Adipocyte (in vitro differentiated cells): ENCODE data around the gene ATG4C.
A peak's percentile ranks its signal among the peaks of the same experiment; 100 is the strongest.
"Not testable (repeated sequence)": the region's sequence is repeated elsewhere in the genome, so short reads cannot be mapped to it uniquely, and the experiment has no call there.

ENCODE experiments used
- DNase-seq: peaks from one replicate; pipeline ENCODE4 v3.0.0-alpha.2; 2015; ENCODE audit warnings: low read depth
- H3K27me3 ChIP-seq: replicated peaks from 2 replicates; pipeline ENCODE4 v1.7.0; 2013; ENCODE audit warnings: mild to moderate bottlenecking, low read length, moderate library complexity; ENCODE audit not compliant: control insufficient read depth, insufficient read depth
- H3K36me3 ChIP-seq: 2 replicates; pipeline ENCODE4 v1.7.0; 2013; ENCODE audit warnings: low read length, mild to moderate bottlenecking, moderate library complexity; ENCODE audit not compliant: control insufficient read depth, insufficient read depth, severe bottlenecking
- H3K4me1 ChIP-seq: 2 replicates; pipeline ENCODE4 v1.7.0; 2013; ENCODE audit warnings: mild to moderate bottlenecking, low read length, moderate library complexity; ENCODE audit not compliant: control insufficient read depth, insufficient read depth
- H3K4me3 ChIP-seq: 2 replicates; pipeline ENCODE4 v1.7.0; 2013; ENCODE audit warnings: mild to moderate bottlenecking, low read length, moderate library complexity
- H3K9ac ChIP-seq: 2 replicates; pipeline ENCODE4 v1.7.0; 2013; ENCODE audit warnings: mild to moderate bottlenecking, low read length, moderate library complexity
- H3K9me3 ChIP-seq: 2 replicates; pipeline ENCODE4 v1.7.0; 2013; ENCODE audit warnings: mild to moderate bottlenecking, low read length, moderate library complexity; ENCODE audit not compliant: control insufficient read depth

Gene ATG4C

DNA sequence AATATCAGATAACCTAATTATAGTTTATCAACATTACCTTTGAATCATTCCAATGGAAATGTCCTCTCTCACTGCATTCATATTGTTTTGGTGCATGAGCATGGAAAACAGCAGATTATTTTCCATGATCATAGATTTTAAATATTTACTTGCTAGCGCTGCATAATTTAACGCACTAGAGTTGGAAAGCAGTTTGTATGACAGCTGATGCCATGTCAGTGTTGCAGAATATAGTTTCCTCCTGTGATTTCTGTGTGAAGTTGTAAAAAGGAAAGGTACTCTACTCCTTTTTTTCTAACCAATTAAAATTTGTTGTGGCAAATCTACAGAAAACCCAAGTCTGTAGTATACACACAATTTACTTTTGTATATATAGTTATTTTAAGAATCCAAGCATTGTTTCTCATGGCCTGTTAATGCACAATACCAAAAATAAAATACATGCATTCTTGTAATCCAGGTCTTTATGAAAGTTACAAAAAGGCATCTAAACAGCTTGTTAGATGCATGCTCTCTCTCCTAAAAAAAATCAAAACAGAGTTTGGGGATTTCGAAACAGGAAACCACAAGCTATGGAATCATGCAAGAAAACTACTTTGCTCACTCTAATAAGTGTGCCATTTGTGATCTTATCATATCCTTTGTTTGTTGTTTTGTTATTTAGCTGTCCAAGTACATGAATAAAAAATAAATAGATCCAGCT lies 1.9 kb upstream of the ATG4C start:
- Histone ChIP-seq H3K4me1 (peaks cover 7% of the 10 kb centered on the region), H3K9ac (no peak overlapping the region), H3K36me3 (no peaks in the 10 kb centered on the region), H3K27me3 (no peaks in the 10 kb centered on the region), H3K9me3 (no peaks in the 10 kb centered on the region), H3K4me3 (no peak overlapping the region)
- DNase-seq = peak; percentile 91

DNA sequence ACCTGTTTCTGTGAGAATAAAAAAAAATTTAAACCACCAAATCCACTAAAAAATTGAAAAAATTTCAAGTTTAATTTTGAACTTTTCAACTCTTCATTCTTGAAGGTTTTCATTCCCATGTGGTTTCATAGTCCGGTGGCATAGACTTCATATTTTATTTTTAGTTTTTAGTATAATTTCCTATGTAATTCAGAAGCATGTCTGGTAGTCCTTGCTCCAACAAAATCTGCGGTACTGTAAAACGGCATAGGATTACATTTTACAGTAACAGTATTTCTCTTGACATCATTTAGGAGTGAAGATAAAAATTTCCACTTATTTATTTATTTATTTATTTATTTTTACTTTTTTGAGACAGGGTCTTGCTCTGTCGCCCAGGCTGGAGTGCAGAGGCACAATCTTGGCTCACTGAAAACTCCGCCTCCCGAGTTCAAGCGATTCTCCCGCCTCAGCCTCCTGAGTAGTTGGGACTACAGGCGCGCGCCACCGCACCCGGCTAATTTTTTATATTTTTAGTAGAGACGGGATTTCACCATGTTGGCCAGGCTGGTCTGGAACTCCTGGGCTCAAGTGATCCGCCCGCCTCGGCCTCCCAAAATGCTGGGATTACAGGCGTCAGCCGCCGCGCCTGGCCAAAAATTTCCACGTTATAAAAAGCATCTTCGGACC lies 1.3 kb upstream of the ATG4C start:
- H3K27me3 ChIP-seq, H3K4me1 ChIP-seq, H3K36me3 ChIP-seq, H3K9me3 ChIP-seq, H3K9ac ChIP-seq: not testable (repeated sequence)
- peak; percentile 70 for DNase-seq
- peak overlapping the region; percentile 98 for H3K4me3 ChIP-seq

DNA sequence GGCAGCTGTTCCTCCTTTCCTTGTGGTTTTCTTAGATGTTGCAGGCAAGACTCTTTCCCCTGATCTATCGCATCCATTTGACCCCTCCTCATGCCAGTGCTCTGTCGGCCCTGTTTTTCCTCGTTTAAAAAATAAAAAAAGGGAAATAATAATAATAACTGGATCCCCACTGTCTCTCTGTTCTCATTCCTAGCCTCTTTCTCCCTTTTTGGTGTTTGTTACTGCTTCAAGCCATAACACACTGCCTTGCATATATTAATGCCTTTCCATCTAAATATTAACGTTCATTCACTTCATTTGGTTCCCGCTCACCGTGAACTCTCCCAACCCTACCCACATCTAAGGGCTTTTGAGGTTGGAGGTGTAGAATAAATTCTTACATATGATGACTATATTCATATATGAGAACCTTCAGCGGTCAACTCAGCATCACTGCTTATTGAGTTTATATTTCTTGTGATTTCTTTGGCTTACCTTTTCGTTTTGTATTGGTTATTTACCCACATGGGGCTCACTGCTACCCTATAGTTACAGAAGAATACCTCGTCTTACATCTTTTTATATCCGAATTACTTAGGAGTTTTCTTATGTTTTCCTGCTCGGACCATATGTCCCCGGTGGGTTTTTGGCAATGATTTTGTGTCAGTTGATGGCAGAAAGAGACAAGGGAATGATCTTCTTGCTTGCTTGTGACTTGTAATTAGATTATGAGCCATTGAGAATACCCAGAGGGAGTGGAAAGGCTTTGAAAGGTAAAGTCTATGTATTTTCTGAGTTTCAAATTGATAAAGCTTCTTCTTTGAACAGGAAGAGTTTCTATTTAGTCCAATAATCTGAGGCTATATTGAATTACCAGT lies 805 bp downstream of the ATG4C start:
- H3K4me3 ChIP-seq = peak overlapping the region; percentile 98
- H3K4me1 ChIP-seq = peaks cover 7% of the 10 kb centered on the region
- peak; percentile 8 for DNase-seq
- no peaks in the 10 kb centered on the region for H3K36me3 ChIP-seq
- no peaks in the 10 kb centered on the region for H3K9me3 ChIP-seq
- no peaks in the 10 kb centered on the region for H3K27me3 ChIP-seq
- H3K9ac ChIP-seq = peak overlapping the region; percentile 97

DNA sequence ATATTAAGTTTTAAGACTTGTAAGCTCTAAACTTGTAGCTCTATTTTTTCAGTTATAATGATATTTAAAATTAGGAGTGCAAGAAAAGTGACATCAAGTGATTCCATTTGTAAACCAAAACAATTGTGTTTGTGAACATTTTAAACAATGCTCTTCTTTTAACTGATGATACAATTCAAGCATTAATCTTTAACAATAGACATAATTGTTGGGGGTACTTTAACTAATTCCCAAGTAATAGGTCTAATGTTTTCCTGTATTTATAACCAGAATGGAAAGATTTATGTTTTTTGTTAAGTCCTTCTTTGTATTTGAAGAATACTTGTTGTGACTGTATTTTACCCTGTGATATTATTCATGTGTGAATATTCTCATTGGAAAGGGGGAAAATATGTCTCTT lies 6.8 kb downstream of the ATG4C start:
- H3K4me1 ChIP-seq = no peaks in the 10 kb centered on the region
- no peak for DNase-seq
- H3K9me3 ChIP-seq = no peaks in the 10 kb centered on the region
- no peaks in the 10 kb centered on the region for H3K36me3 ChIP-seq
- no peak overlapping the region for H3K9ac ChIP-seq
- no peaks in the 10 kb centered on the region for H3K27me3 ChIP-seq
- no peak overlapping the region for H3K4me3 ChIP-seq

DNA sequence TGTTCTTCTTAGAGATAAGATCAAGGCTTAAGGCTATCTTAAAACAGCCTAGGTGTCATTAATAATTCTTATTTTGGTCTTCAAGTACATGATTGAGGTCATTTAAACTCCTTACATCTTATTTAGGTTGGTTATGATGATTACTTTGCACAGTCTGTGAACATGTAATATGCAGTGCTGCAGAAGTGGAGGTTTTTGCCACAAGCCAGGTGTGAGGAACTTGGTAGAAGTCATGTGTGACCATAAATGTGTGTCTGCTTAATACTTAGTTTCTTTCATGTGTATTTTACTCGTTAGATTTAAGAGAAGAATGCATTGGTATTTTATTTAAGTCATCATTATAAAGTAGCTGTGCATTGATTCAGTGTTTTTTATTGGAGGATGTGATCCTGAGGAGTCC lies 10.1 kb downstream of the ATG4C start:
- no peaks in the 10 kb centered on the region for H3K9me3 ChIP-seq
- no peaks in the 10 kb centered on the region for H3K27me3 ChIP-seq
- no peaks in the 10 kb centered on the region for H3K4me1 ChIP-seq
- no peak for DNase-seq
- no peaks in the 10 kb centered on the region for H3K36me3 ChIP-seq
- no peak overlapping the region for H3K4me3 ChIP-seq
- no peak overlapping the region for H3K9ac ChIP-seq

DNA sequence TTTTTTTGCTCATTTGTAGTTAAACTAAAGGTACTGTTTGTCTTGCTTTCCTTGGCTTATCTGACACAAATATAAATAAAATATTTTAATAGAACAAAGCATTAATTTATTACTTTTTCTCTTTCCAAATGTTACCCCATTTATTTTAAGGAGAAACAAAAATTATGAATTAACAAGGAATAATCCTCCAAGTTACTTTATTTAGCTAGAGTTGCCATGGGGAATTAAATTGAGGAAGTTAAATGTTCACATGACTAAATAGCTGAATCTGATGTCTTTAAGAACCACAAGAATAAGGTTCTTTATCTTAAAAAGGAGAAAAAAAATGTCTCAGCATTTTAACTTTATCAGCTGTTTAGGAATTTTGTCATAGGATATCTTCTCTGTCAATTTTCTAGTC lies 12.3 kb downstream of the ATG4C start:
- Histone ChIP-seq H3K9ac (no peak overlapping the region), H3K27me3 (no peaks in the 10 kb centered on the region)
- DNase-seq = no peak

DNA sequence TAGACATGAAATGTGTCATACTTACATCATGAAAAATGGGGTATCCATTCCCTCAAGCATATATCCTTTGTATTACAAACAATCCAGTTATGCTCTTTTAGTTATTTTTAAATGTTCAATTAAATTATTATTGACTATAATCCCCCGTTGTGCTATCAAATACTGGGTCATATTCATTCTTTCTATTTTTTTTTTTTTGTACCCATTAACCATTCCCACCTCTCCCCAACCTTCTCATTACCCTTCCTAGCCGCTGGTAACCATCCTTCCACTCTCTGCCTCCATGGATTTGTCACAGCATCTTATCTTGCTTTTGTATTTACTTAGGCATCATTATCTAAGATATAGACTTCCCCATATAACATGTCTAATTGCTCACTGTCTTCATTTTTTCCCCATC lies 15.8 kb downstream of the ATG4C start:
- H3K9ac ChIP-seq = no peak overlapping the region
- H3K36me3 ChIP-seq = no peaks in the 10 kb centered on the region
- no peaks in the 10 kb centered on the region for H3K27me3 ChIP-seq
- no peak overlapping the region for H3K4me3 ChIP-seq
- no peaks in the 10 kb centered on the region for H3K4me1 ChIP-seq
- DNase-seq = no peak
- H3K9me3 ChIP-seq = no peaks in the 10 kb centered on the region

More for the DNA sequence above, 12.3 kb downstream of the ATG4C start:
- H3K9me3 ChIP-seq = no peaks in the 10 kb centered on the region
- H3K4me3 ChIP-seq = no peak overlapping the region
- no peaks in the 10 kb centered on the region for H3K36me3 ChIP-seq
- H3K4me1 ChIP-seq = no peaks in the 10 kb centered on the region

DNA sequence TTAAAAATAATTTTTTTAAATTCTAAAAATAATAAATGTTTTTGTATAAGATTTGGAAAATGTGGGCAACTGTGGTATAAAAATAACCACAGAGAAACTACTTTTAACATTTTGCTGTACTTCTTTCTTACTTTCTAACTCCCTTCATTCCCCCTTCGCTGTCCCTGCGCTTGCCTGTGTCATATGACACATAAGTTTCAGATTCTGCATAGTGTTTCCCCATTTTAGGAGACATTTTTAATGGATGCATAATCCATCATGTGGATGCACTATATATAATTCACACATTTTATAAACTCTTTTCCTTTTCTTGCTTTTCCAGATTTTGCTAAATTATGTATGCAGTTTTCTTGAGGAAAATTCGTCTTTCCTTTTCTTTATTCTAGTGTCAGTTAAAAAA lies 16.3 kb downstream of the ATG4C start:
- Histone ChIP-seq H3K4me1 (no peaks in the 10 kb centered on the region), H3K27me3 (no peaks in the 10 kb centered on the region), H3K9me3 (no peaks in the 10 kb centered on the region), H3K9ac (no peak overlapping the region), H3K36me3 (no peaks in the 10 kb centered on the region), H3K4me3 (no peak overlapping the region)
- no peak for DNase-seq

DNA sequence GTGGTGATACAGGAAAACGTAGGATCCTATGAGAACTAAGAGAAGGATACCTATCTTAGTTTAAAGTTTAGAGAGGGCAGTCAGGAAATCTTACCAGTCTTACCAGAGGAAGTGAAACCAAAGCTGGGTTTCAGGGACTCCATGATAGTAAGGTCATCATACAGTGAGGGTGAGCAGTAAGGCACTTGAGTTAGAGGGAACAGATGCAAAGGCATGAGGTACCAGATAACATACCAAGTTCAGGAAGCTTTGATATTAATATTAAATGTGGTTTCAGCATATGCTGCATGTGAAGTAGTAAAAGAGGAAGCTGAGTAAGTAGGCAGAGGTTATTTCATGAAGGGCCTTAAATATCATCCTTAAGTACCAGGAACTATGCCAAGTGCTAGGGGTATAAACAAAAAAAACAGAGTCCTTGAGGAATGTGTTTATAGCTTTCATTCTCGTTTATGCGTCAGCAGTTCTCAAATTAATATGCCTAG lies 16.9 kb downstream of the ATG4C start:
- Histone ChIP-seq H3K4me3 (no peak overlapping the region), H3K9me3 (no peaks in the 10 kb centered on the region), H3K4me1 (no peaks in the 10 kb centered on the region), H3K9ac (no peak overlapping the region), H3K27me3 (no peaks in the 10 kb centered on the region), H3K36me3 (no peaks in the 10 kb centered on the region)
- DNase-seq = no peak

DNA sequence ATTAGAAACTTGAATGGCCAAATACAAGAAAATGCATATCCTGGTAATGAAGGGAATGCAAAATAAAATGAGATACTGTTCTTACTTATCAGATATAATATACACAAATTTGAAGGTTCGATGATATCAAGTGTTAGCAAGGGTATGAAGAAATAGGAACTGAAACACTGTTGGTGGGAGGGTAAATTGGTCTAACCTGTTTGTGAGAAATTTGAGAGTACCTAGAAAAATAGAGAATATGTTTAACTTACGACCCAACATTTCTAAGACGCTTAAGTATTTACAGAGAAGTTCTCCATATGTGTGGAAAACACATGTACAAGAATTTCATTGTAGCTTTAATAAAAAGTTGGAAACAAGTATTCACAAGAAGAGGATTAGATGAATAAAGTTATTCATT lies 25.9 kb downstream of the ATG4C start:
- peaks cover 5% of the 10 kb centered on the region for H3K9me3 ChIP-seq
- H3K36me3 ChIP-seq = peaks cover 7% of the 10 kb centered on the region
- no peak overlapping the region for H3K9ac ChIP-seq
- H3K4me3 ChIP-seq = no peak overlapping the region
- no peaks in the 10 kb centered on the region for H3K4me1 ChIP-seq
- DNase-seq = no peak
- no peaks in the 10 kb centered on the region for H3K27me3 ChIP-seq
